Measurements from ENCODE around the gene TACR1.
"Not testable (repeated sequence)": the region's sequence is repeated elsewhere in the genome, so short reads cannot be mapped to it uniquely, and the experiment has no call there.

The TACR1 gene

GRCh38 chr2:75194184-75194868 is 5.0 kb downstream of the TACR1 start:
- no peak for DNase-seq (ENCODE audit: low read depth)

- no peak for DNase-seq (ENCODE audit: low read depth)
Measured at GRCh38 chr2:75192496-75192895, 6.8 kb downstream of the TACR1 start.

- no peak for DNase-seq (ENCODE audit: low read depth)
Measured at GRCh38 chr2:75190271-75190990, 8.9 kb downstream of the TACR1 start.

- DNase-seq (ENCODE audit: low read depth): no peak
Measured at GRCh38 chr2:75186821-75187220, 12.5 kb downstream of the TACR1 start.

DNA sequence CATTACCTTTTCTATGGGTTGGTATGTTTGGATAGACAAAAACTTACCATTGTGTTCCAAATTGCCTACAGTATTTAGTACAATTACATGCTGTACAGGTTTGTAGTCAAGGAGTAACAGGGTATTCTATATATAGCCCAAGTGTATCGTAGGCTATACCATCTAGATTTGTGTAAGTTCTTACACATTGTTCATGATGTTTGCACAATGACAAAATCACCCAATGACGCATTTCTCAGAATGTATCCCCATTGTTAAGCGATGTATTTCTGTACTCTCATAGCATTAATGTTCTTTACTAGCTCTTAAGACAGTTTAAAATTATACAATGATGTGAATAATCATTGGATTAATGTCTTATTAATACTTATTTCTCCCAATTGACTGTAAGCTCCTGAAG is 16.7 kb downstream of the TACR1 start:
- no peak for DNase-seq (ENCODE audit: low read depth)

DNA sequence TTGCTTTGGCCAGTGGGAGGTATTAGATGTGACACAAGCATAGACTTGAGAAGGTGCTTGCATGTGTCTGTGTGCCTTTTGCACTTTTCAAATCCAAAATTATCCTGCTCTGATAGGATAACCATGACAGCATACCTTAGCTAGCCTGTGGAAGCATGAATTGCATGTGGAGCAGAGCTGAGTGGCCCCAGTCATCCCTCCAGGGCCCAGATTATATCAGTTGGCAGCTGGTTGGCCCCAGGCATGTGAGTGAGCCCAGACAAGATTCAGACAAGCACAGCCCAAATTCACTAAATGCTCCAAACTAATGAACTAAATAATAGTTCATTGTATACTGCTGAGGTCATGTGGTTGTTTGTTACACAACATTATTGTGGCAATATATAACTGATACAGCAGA is 18.8 kb downstream of the TACR1 start:
- no peak for DNase-seq (ENCODE audit: low read depth)

GRCh38 chr2:75177427-75177826 is 21.9 kb downstream of the TACR1 start:
- DNase-seq (ENCODE audit: low read depth): no peak

DNA sequence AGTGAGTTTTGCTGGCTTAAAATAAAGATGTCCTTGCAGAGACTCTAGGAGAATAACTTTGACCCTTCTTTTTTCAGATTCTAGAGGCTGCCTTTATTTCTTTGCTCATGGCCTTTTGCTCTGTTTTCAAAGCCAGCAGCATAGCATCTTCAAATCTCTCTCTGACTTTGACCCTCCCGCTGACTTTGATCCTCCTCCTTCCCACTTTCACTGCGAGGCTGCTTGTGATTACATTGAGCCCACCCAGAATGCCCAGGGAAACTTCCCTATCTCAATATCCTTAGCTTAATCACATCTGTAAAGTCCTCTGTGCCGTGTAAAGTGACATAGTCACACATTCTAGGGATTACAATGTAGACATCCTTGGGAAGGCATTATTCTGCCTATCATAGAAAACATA is 23.9 kb downstream of the TACR1 start:
- no peak for DNase-seq (ENCODE audit: low read depth)

DNA sequence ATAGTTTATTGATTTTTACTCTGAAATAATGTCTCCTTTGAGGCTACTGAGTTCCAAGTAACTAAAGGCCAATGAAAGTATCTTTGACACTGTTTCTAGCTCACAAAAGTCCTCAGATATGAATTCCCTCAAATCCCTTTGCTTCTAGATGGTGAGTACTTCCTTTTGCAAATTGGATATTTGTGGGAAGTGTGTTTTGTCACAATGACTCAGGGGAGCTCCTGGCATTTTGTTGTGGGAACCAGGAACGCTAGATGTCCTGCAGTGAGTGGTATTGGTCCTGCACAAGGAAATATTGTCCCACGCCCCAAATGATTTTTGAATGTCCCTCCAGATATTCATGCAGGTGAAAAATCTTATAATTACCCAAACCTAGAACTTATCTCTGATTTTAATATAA is 24.3 kb downstream of the TACR1 start:
- DNase-seq (ENCODE audit: low read depth): no peak

DNA sequence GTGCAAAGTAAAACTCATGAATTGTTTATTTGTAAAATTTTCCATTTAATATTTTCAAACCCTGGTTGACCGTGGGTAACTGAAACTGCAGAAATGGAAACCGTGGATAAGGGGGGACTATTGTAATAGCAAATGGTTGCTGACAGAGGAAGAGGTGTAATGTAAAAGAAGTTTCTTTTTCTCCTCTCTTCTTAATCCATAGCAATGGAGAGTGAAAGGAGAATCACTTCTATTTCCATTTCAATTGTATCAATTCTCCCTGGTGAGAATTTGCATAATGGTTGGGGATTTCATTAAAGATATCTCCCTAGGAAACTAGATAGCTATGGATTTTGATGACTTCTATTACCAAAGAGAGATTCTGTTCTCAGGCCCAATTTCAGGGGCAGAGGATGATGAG is 24.8 kb downstream of the TACR1 start:
- DNase-seq (ENCODE audit: low read depth): no peak

GRCh38 chr2:75173740-75174139 is 25.6 kb downstream of the TACR1 start:
- DNase-seq (ENCODE audit: low read depth): no peak

GRCh38 chr2:75171423-75171822 is 27.9 kb downstream of the TACR1 start:
- DNase-seq (ENCODE audit: low read depth): not testable (repeated sequence)

- DNase-seq (ENCODE audit: low read depth): no peak
Measured at GRCh38 chr2:75170889-75171288, 28.4 kb downstream of the TACR1 start.

GRCh38 chr2:75168186-75168585 is 31.1 kb downstream of the TACR1 start:
- no peak for DNase-seq (ENCODE audit: low read depth)

DNA sequence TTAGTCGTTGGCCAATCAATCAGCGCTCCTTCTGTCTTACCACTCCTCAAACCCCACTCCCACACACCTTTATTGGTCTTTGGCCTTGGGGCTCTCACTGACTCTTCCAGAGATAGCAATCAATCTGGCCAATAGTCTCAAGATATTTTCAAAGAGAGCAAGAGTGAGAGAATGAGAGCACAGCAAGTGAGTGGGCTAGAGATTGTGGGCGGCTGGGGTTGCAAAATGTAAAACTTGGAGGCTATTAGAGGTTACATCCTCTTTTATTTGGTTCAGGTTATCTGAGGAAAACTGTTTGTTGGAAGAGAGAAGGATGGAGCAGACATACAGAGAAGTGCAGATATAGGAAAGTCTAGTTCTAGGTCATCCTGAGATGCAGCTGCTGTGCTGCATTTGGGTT is 32.8 kb downstream of the TACR1 start:
- DNase-seq (ENCODE audit: low read depth): no peak

- no peak for DNase-seq (ENCODE audit: low read depth)
Measured at GRCh38 chr2:75162897-75163296, 36.4 kb downstream of the TACR1 start.

- DNase-seq (ENCODE audit: low read depth): no peak
Measured at GRCh38 chr2:75162259-75162658, 37.1 kb downstream of the TACR1 start.

DNA sequence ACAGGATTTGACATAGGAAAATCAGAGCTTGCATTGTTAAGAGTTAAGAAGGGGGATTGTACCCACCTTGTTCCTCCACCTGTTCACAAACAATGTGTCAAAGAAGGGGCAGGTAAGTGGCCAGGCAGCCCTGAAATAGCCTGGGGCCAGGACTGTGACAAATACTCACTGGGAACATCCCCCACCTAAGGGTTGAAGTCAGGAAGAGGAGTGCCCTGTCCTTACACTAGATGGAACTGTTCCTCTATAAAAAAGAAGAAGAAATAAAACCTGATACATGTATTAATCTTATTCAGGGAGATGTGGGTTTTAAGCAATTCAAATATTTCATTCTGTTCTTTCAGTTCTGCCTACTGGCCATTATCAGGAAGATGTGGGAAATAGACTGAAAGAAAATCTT is 41.9 kb downstream of the TACR1 start:
- no peak for DNase-seq (ENCODE audit: low read depth)

GRCh38 chr2:75155115-75155514 is 44.2 kb downstream of the TACR1 start:
- DNase-seq (ENCODE audit: low read depth): no peak

DNA sequence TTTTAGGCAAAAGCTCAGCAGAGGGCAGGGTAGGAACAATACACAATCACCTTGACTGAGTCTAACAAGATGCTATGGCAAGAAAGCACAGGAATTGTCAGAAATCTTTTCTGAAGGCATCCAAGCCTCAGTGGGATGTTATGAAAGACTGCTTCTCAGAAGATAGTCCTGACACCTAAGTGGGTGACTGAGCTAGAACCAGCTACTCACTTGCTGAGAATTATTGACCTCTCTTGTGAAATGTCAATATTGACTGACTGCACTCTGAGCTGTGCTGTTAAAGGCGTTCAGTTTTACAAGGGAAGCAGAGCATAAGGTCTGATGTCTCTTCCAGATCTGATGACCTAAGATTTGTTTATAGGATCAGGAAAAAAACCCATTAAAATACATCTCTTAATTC is 46.1 kb downstream of the TACR1 start:
- DNase-seq (ENCODE audit: low read depth): no peak

DNA sequence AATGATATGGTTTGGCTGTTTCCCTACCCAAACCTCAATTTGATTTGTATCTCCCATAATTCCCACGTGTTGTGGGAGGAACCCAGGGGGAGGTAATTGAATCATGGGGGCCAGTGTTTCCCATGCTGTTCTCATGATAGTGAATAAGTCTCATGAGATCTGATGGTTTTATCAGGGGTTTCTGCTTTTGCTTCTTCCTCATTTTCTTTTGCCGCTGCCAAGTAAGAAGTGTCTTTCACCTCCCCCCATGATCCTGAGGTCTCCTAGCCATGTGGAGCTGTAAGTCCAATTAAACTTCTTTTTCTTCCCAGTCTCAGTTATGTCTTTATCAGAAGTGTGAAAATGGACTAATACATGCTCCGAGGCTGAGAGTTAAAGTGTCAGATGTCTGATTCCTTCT is 47.1 kb downstream of the TACR1 start:
- DNase-seq (ENCODE audit: low read depth): not testable (repeated sequence)

DNA sequence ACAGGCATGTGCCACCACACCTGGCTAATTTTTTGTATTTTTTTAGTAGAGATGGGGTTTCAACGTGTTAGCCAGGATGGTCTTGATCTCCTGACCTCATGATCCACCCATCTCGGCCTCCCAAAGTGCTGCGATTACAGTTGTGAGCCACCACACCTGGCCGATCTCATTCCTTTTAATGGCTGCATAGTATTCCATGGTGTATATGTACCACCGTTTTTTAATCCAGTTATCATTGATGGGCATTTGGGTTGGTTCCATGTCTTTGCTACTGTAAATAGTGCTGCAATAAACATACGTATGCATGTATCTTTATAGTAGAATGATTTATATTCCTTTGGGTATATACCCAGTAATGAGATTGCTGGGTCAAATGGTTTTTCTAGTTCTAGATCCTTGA is 51.4 kb downstream of the TACR1 start:
- DNase-seq (ENCODE audit: low read depth): not testable (repeated sequence)

GRCh38 chr2:75146606-75147332 is 52.6 kb downstream of the TACR1 start:
- DNase-seq (ENCODE audit: low read depth): no peak
